ENCODE measurements around the gene MARK1. TPM values are rescaled to one million over a fixed set of nuclear protein-coding genes. Genes with fewer than 3 reads are reported as not detected.

The MARK1 gene
- polyA plus RNA-seq, 1 of the 3 experiments (the other 2 are of a cell fraction), result 3.1 TPM

GRCh38 chr1:220514256-220514655 is 13.7 kb upstream of the MARK1 start:
- Histone ChIP-seq H3K27me3 (ENCODE audit: insufficient read depth) (no peaks in the 10 kb centered on the region), H3K79me2 (ENCODE audit: insufficient read depth) (no peaks in the 10 kb centered on the region), H3K9me3 (no peaks in the 10 kb centered on the region), H3K4me2 (no peak overlapping the region), H3K4me1 (ENCODE audit: control insufficient read depth in 1 of 2, insufficient read depth in 2 of 2, low read depth in 1 of 2, low read length in 1 of 2) (no peaks in the 10 kb centered on the region), H3K9ac (no peak overlapping the region), H2AFZ (ENCODE audit: low read depth) (no peak overlapping the region), H3K27ac (ENCODE audit: low read depth in 2 of 2, low read length in 1 of 2) (no peak overlapping the region), H3K36me3 (replicated peaks in 1 of 2; ENCODE audit: control insufficient read depth in 1 of 2, insufficient read depth in 2 of 2, low read length in 1 of 2) (no peaks in the 10 kb centered on the region), H3F3A (replicated peaks; ENCODE audit: insufficient read depth) (no peaks in the 10 kb centered on the region), H3K4me3 (ENCODE audit: low read depth in 2 of 2, low read length in 1 of 2) (no peak overlapping the region), H3K9me2 (no peaks in the 10 kb centered on the region), H4K20me1 (ENCODE audit: insufficient read depth) (no peaks in the 10 kb centered on the region)
- no peak for TF ChIP-seq TEAD4 (IDR thresholded peaks at IDR 0.05; ENCODE audit: borderline replicate concordance, insufficient read depth)
- TF ChIP-seq RFX5 (IDR thresholded peaks at IDR 0.05; ENCODE audit: low read length), result no peak
- TF ChIP-seq CHD2 (IDR thresholded peaks at IDR 0.05; ENCODE audit: low read length, partially characterized antibody), result no peak
- no peak for TF ChIP-seq FOXM1 (IDR thresholded peaks at IDR 0.05; ENCODE audit: low read depth)
- TF ChIP-seq, protein P1, sequence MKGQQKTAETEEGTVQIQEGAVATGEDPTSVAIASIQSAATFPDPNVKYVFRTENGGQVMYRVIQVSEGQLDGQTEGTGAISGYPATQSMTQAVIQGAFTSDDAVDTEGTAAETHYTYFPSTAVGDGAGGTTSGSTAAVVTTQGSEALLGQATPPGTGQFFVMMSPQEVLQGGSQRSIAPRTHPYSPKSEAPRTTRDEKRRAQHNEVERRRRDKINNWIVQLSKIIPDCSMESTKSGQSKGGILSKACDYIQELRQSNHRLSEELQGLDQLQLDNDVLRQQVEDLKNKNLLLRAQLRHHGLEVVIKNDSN (IDR thresholded peaks at IDR 0.05; ENCODE audit: borderline replicate concordance, low read depth), result no peak
- TF ChIP-seq, protein P2, sequence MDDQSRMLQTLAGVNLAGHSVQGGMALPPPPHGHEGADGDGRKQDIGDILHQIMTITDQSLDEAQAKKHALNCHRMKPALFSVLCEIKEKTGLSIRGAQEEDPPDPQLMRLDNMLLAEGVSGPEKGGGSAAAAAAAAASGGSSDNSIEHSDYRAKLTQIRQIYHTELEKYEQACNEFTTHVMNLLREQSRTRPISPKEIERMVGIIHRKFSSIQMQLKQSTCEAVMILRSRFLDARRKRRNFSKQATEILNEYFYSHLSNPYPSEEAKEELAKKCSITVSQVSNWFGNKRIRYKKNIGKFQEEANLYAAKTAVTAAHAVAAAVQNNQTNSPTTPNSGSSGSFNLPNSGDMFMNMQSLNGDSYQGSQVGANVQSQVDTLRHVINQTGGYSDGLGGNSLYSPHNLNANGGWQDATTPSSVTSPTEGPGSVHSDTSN (IDR thresholded peaks at IDR 0.05), result no peak
- no peak for TF ChIP-seq USF2 (IDR thresholded peaks at IDR 0.05; ENCODE audit: borderline replicate concordance, low read depth, low read length)
- TF ChIP-seq YY1 (IDR thresholded peaks at IDR 0.05; ENCODE audit: low read depth), result no peak
- CTCF ChIA-PET, result interaction anchor here (1.6 kb wide), 1 partner anchor 123 kb away, joined by 5 read pairs; no protein-coding TSS in a partner anchor
- no peak for DNase-seq
- 69% methylated on average over 2 of the region's 2 CpGs for WGBS (ENCODE audit: low lambda C conversion rate)
- POLR2A ChIA-PET, result no interaction called here

GRCh38 chr1:220516014-220516721 is 11.8 kb upstream of the MARK1 start:
- DNase-seq, result no peak
- CTCF ChIA-PET, result interaction anchor here (1.4 kb wide), 1 partner anchor 11 kb away, joined by 4 read pairs; the partner anchor contains the start of gene MARK1

More at GRCh38 chr1:220516014-220516721, 11.8 kb upstream of the MARK1 start:
- Histone ChIP-seq H3K79me2 (ENCODE audit: insufficient read depth) (no peaks in the 10 kb centered on the region), H3K9me2 (no peaks in the 10 kb centered on the region), H3K36me3 (replicated peaks in 1 of 2; ENCODE audit: control insufficient read depth in 1 of 2, insufficient read depth in 2 of 2, low read length in 1 of 2) (no peaks in the 10 kb centered on the region), H3K4me1 (ENCODE audit: control insufficient read depth in 1 of 2, insufficient read depth in 2 of 2, low read depth in 1 of 2, low read length in 1 of 2) (no peaks in the 10 kb centered on the region), H3K9ac (no peak overlapping the region), H3K9me3 (no peaks in the 10 kb centered on the region), H3K4me2 (no peak overlapping the region), H4K20me1 (ENCODE audit: insufficient read depth) (no peaks in the 10 kb centered on the region), H2AFZ (ENCODE audit: low read depth) (no peak overlapping the region), H3F3A (replicated peaks; ENCODE audit: insufficient read depth) (no peaks in the 10 kb centered on the region), H3K27me3 (ENCODE audit: insufficient read depth) (no peaks in the 10 kb centered on the region), H3K4me3 (ENCODE audit: low read depth in 2 of 2, low read length in 1 of 2) (no peak overlapping the region), H3K27ac (ENCODE audit: low read depth in 2 of 2, low read length in 1 of 2) (no peak overlapping the region)
- WGBS (ENCODE audit: low lambda C conversion rate), result 69% methylated on average over 6 of the region's 6 CpGs
- TF ChIP-seq TEAD4 (IDR thresholded peaks at IDR 0.05; ENCODE audit: borderline replicate concordance, insufficient read depth) (no peak), REST (IDR thresholded peaks at IDR 0.05; ENCODE audit: low read depth, low read length) (no peak), EP300 (IDR thresholded peaks at IDR 0.05; ENCODE audit: borderline replicate concordance in 1 of 2, low read depth in 1 of 2, low read length in 1 of 2) (no peak), TAF1 (IDR thresholded peaks at IDR 0.05; ENCODE audit: borderline replicate concordance, low read depth, low read length) (no peak), NFIC (IDR thresholded peaks at IDR 0.05; ENCODE audit: borderline replicate concordance) (no peak), NRF1 (IDR thresholded peaks at IDR 0.05; ENCODE audit: low read depth, low read length) (no peak), CTCF (IDR thresholded peaks at IDR 0.05) (no peak), USF2 (IDR thresholded peaks at IDR 0.05; ENCODE audit: borderline replicate concordance, low read depth, low read length) (no peak), JUND (IDR thresholded peaks at IDR 0.05) (no peak), GABPA (IDR thresholded peaks at IDR 0.05; ENCODE audit: low read depth) (no peak), TCF12 (IDR thresholded peaks at IDR 0.05) (no peak), RXRA (IDR thresholded peaks at IDR 0.05; ENCODE audit: borderline replicate concordance, low read depth) (no peak)
- POLR2A ChIA-PET, result no interaction called here

Data from SK-N-SH (cell line).